NCI-H2227 treated with DMSO at 0.1 percent for 48 hours (cell line): ENCODE data around the gene ZMIZ2.
"Not testable (repeated sequence)": the region's sequence is repeated elsewhere in the genome, so short reads cannot be mapped to it uniquely, and the experiment has no call there.

ENCODE experiments used
- DNase-seq: peaks from one replicate; lab custom pipeline; 2025; lab: John Stamatoyannopoulos, UW

Gene ZMIZ2, protein sequence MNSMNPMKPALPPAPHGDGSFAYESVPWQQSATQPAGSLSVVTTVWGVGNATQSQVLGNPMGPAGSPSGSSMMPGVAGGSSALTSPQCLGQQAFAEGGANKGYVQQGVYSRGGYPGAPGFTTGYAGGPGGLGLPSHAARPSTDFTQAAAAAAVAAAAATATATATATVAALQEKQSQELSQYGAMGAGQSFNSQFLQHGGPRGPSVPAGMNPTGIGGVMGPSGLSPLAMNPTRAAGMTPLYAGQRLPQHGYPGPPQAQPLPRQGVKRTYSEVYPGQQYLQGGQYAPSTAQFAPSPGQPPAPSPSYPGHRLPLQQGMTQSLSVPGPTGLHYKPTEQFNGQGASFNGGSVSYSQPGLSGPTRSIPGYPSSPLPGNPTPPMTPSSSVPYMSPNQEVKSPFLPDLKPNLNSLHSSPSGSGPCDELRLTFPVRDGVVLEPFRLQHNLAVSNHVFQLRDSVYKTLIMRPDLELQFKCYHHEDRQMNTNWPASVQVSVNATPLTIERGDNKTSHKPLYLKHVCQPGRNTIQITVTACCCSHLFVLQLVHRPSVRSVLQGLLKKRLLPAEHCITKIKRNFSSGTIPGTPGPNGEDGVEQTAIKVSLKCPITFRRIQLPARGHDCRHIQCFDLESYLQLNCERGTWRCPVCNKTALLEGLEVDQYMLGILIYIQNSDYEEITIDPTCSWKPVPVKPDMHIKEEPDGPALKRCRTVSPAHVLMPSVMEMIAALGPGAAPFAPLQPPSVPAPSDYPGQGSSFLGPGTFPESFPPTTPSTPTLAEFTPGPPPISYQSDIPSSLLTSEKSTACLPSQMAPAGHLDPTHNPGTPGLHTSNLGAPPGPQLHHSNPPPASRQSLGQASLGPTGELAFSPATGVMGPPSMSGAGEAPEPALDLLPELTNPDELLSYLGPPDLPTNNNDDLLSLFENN

GRCh38 chr7:44748045-44748947 lies at the start of gene ZMIZ2:
Gene ZMIZ2, plus strand, starts transcription at chr7:44748847. Its CDS starts 7,403 bp downstream, at chr7:44756250.
- peak; percentile 92 for DNase-seq

DNA sequence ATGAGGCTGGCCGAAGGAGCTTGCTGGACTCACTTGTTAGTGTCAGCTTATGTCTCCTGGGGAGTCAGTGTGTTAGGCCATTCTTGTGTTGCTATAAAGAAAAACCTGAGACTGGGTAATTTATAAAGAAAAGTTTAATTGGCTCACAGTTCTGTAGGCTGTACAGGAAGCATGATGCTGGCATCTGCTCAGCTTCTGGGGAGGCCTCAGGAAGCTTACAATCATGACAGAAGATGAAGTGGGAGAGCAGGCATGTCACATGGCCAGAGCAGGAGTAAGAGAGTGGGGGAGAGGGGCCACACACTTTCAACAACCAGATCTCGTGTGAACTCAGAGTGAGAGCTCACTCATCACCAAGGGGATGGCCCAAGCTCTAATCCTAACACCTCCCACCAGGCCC lies 49.0 kb upstream of the ZMIZ2 start:
- not testable (repeated sequence) for DNase-seq

DNA sequence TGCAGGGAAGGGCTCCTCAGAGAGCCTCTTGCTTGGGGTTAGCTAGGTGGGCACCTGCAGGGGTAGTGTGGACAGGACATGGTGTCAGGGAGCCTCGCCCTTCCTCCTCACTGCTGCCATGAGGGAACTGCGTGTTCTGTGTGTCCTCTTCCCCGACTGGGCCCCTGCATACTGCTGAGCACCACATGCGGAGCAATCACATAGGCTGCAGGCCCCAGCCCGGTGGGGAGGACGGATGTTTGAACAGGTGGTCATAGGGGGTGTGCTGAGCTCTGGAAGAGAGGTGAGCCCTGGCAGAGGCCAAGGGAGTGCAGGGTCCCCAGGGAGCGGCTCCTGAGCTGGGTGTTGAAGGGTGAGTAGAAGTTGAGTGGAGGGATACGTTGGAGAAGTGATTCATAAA lies 48.3 kb upstream of the ZMIZ2 start:
- no peak for DNase-seq

DNA sequence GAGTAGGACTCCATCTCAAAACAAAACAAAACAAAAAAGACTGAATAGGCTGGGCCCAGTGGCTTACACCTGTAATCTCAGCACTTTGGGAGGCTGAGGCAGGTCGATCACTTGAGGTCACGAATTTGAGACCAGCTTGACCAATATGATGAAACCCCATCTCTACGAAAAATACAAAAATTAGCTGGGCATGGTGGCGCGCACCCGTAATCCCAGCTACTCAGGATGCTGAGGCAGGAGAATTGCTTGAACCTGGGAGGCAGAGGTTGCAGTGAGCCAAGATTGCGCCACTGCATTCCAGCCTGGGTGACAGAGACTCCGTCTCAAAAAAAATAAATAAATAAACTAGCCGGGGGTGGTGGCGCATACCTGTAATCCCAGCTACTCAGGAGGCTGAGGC lies 45.3 kb upstream of the ZMIZ2 start:
- not testable (repeated sequence) for DNase-seq

- no peak for DNase-seq
Measured at GRCh38 chr7:44703921-44704320, 44.7 kb upstream of the ZMIZ2 start.

DNA sequence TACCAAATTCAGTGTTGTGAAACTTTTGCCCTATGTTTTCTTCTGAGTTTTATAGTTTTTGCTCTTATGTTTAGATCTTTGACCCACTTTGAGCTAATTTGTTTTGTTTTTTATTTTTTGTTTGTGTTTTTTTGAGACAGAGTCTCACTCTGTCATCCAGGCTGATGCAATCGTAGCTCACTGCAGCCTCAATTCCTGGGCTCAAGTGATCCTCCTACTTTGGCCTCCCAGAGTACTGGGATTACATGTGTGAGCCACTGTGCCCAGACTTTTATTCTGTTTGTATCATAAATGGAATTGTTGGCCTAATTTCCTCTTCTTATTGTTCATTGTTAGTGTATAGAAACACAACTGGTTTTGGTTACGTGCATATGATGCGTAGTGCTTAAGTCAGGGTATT lies 43.2 kb upstream of the ZMIZ2 start:
- DNase-seq, result no peak

DNA sequence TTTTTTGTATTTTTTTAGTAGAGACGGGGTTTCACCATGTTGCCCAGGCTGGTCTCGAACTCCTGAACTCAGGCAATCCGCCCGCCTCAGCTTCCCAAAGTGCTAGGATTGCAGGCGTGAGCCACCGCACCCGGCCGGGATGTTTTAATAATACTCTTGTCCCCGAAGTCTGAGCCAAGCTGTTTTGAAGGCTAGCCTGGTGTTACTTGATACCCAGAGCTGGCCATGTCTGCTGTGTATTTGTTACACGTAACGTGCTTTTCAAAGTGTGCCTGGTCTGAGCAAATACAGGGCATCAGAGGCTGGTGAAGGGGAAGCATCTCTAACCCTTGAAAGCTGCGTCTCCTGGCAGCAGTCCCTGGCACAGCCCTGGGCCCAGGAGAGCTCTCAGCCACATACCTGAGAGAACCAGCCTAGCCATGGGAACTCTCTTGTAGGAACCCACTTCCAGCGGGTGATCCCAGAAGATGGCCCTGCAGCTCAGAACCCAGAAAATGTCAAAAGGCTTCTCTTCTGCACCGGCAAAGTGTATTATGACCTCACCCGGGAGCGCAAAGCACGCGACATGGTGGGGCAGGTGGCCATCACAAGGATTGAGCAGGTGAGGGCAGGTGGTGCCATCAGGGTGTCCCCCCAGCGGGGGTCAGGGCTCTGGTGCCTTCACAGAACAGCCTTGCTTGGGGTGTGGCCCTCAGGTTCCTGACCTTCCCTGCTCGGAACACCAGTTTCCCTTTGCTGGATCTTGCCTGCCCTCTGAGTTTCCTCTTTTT lies 41.7 kb upstream of the ZMIZ2 start:
- no peak for DNase-seq

DNA sequence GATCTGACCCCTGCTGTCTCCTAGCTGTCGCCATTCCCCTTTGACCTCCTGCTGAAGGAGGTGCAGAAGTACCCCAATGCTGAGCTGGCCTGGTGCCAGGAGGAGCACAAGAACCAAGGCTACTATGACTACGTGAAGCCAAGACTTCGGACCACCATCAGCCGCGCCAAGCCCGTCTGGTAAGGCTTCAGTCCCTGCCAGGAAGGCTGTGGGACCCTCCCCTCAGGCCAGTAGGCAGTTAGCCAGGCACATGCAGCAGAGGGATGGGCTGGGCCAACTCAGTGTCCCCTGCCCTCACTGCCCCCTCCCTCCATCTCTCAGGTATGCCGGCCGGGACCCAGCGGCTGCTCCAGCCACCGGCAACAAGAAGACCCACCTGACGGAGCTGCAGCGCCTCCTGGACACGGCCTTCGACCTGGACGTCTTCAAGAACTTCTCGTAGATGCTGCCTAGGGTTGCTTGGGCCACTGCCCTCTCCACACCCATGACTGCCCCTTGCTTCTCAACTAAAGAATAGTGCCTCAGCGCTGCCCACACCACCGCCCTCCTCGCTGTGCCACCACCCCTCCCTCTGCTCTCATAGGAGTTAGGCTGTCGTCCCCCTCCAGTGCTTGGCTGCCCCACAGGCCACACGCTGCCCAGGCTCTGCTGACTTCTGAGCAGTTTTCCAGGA lies 41.0 kb upstream of the ZMIZ2 start:
- DNase-seq, result no peak

DNA sequence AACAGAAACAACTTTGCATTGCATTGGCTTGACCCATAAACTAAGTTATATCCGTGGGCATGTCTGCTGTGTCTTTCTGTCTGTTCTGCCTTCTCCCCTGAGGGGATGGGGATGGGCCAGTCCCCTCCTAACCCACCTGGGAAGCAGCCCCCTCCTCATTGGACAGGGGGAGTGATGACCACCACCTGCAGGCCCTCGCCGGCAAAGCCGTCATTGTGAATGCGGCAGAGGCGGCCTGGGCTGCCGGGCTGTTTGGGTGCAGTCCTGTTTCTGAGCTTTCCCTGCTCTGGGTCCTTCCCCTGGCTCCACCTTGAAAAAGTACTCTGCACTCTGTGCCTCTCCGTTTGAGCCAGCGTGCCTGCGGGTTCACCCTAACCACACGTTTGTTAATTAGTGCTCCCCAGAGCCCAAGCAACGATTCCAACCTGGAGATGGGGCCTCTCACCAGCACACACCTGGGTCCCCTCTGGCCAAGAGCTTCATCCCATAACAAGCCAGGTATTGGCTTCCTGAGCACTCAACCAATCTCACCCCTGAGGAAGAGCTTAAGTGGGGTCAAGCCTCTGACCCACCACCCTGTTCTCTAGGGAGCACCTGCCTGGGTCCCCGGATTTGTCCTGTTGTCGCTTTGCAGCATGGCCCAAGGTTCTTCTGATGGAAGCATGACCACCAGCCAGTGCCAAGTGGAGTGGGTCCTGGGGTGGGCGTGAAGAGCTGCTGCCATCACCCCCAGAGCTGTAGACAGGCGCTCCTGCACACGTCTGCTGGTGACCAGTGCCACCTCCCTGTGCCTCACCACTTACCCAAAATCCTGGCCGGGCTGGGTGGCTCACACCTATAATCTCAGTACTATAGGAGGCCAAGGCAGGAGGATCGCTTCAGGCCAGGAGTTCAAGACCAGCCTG lies 39.4 kb upstream of the ZMIZ2 start:
- DNase-seq, result no peak

GRCh38 chr7:44709945-44710596 lies 38.6 kb upstream of the ZMIZ2 start:
- no peak for DNase-seq

DNA sequence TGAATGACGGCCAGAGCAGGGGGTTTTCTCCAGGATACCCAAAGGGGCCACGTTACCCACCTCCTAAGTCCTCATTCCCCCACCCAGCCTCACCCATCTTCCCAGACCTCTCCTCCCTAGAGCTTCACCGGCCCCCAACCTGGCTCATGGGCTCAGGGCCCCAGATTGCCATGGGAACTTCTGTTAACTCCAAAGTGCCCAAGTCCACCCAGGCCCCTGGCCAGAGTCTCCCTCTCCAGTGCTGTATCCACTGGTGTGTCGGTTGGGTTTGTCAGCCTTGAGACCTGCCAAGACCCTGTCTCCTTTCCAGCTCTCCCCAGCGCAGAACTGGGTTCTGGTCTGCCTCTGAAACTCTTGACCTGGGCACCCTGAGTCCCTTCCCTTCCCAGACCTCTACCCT lies 37.1 kb upstream of the ZMIZ2 start:
- DNase-seq, result no peak

GRCh38 chr7:44712012-44712411 lies 36.6 kb upstream of the ZMIZ2 start:
- DNase-seq, result no peak

DNA sequence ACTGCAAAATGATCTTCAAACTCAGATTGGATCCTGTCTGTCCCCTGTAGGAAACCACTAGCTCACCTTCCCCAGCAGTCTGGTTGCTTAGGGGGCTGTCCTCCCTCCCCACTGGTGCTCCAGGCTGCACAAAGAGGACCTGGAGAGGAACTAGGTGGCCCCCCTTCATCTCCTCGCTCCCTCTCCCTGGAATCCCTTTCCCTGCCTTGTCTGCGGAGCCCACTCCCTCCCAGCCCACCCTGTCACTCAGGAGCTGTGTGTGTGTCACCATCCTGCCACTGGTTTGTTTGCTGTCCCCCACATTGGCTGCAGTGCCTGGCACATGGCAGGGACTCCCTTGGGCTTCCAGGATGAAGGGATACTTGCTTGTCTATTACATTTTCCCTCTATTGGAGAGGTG lies 35.5 kb upstream of the ZMIZ2 start:
- no peak for DNase-seq

- no peak for DNase-seq
Measured at GRCh38 chr7:44713680-44714335, 34.8 kb upstream of the ZMIZ2 start.

- DNase-seq, result no peak
Measured at GRCh38 chr7:44716205-44716604, 32.4 kb upstream of the ZMIZ2 start.

- no peak for DNase-seq
Measured at GRCh38 chr7:44720301-44720700, 28.3 kb upstream of the ZMIZ2 start.

DNA sequence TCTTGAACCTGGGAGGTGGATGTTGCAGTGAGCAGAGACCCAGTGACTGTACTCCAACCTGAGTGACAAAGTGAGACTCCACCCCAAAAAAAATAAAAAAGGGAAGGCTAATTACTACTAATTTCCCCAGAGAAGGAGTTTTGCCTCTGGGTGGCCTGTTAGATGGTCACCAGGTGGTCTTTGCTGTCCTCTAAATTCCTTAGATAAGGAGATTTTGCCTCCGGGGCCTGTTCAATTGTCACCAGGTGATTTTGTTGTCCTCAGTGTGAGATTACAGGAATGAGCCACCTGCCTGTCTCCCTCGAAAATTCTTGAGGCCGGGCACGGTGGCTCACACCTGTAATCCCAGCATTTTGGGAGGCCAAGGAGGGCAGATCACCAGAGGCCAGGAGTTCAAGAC lies 24.4 kb upstream of the ZMIZ2 start:
- DNase-seq, result no peak

GRCh38 chr7:44726250-44726649 lies 22.4 kb upstream of the ZMIZ2 start:
- not testable (repeated sequence) for DNase-seq
